NK-92 treated with Interleukin-12 subunit alpha and Interleukin-12 subunit beta, amount 100 ng/mL, for 24 hours (cell line): Measurements from ENCODE around the gene UNC13C.

Source experiments
- DNase-seq: peaks from one replicate; lab custom pipeline; 2025; lab: John Stamatoyannopoulos, UW

Gene UNC13C

DNA sequence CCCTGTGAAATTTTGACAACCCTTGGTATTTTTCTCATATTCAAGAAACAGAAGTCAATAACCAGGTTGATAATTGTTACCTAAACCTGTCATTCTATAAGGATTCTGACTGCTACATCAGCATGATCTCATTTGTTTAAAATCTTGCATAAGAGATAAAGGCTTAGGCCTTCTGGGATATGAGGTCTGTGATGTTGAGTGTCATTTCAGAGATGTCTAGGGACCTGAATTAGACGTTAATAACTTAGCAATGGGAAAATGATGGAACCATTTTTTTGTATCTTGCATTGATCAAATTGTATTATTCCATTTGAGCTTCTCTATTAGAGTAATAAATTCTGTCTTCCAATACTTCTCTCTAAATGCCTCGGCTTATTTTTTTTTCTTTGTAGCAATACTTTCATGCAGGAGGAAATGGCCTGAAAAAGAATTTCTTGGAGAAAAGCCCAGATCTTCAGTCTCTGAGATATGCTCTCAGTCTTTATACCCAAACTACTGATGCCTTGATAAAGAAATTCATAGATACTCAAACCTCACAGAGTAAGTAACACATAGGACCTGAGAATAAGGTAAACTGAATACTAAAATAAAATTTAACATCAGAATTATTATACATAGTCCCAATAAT is 589.3 kb downstream of the UNC13C start:
- no peak for DNase-seq

DNA sequence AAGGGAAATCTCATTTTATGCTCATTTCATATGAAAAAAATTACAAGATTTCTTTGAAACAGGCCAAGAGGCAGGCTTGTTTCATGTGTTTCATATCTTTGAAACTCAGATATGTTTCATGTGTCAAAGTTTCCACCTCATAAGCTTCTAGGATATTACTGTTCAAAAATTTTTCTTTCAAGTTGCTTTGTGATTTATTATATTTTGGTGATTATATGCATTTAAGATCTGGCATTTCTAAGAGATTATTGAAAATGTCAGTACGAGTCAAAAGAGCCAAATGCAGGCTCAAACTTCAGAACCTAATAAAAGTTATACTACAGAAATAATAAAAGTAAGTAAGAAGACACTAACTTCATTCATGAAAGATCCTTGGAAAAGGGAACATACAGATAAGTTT is 590.1 kb downstream of the UNC13C start:
- DNase-seq: no peak

GRCh38 chr15:54571576-54571975 is 593.3 kb downstream of the UNC13C start:
- DNase-seq: no peak

GRCh38 chr15:54575586-54575985 is 597.3 kb downstream of the UNC13C start:
- no peak for DNase-seq

DNA sequence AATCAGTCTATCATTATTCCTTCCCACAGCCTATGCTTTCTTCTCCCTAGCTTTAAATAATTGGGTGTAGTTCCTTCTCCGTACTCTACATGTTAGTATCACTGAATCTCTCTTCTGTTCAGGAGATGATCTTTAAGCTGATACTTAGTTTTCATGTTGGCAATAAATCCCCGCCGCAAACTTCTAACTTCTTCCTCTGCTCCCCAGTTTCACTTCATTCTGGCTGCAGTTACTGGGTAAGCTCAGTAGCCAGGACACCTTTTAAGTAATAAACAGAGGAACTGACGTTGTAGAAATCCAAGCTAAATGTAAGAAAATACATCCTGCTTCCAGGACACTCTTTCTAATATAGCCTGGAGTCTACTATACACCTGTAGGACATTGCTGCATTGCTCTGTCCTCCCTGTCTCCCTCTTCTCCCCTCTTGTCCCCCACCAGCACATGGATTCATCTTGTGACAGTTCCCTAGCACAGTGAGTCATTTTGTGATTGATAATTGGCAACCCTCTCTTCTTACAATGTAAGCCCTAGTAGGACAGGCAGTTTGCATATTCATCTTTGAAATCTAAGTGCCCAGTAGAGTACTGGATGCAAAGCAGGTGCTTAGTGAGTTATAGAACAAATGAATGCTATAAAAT is 598.2 kb downstream of the UNC13C start:
- no peak for DNase-seq

DNA sequence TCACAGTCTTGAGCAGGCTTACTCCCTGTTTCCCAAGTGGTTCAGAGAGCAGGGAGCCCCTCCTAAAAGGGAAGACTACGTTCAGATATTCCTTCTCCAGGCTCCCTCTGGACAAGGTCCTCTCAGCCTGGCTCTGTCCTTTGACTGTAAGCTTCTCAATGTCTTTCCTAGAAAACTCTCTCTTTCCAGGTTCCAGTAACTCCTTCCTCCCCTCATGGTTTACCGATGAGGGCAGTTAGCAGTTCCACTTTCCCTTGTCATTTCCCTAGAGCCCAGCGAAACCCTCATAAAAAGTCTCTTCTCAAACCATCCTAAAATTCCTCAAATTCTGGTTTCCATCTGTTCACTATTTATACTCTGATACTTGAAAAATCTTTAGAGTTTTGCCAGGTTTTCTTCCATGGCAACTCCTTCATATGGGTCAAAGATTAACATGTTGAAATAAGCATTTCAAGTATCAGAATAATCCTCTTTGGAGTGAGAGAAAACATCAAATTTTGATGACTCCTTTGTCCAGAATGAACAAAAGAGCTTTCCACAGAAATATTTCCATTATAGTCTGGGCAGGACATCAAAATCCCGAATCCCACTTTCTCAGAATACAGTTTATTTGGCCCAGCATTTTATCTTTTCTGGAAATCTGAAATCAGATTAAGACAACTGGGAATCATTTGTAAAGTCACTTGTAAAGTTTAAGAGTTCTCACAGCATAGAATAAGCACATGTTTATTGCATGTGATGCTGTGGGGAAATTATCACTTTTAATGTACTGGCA is 599.4 kb downstream of the UNC13C start:
- no peak for DNase-seq

DNA sequence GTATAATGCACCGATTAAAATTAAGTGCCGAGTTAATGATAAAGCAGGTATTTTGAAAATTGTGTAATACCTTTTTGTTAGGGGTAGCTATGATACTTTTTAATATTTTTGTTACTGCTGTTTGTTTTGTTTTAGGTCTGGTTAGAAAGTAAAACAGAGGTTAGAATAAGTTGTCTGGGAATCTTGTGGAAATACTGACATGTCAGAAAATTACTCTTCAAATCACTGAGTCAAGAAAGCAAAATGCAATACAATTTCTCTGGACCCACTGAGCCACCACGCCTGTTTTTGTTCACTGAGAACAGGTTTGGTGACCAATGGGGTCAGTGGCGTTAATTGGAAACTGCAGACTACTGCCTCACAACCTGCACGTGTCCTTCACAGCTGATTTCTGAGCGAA is 601.6 kb downstream of the UNC13C start:
- DNase-seq: no peak

DNA sequence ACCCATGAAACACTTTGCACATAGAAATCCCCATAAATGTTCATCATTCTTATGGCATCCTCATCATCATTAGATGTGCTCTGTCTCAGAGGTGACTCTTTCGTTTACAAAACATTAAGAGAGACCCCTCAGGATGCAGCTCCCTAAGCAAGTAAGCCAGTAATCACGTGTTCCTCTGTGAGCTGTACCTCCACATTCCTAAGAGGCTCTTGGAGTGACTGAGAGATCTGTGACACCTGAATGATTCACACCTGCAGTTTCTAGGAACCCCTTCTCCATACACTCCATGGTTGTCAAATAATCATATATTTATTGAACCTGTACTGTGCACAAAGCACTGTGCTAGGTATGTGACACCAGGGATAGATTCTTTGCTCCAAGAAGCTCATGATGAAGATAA is 602.4 kb downstream of the UNC13C start:
- DNase-seq: no peak

DNA sequence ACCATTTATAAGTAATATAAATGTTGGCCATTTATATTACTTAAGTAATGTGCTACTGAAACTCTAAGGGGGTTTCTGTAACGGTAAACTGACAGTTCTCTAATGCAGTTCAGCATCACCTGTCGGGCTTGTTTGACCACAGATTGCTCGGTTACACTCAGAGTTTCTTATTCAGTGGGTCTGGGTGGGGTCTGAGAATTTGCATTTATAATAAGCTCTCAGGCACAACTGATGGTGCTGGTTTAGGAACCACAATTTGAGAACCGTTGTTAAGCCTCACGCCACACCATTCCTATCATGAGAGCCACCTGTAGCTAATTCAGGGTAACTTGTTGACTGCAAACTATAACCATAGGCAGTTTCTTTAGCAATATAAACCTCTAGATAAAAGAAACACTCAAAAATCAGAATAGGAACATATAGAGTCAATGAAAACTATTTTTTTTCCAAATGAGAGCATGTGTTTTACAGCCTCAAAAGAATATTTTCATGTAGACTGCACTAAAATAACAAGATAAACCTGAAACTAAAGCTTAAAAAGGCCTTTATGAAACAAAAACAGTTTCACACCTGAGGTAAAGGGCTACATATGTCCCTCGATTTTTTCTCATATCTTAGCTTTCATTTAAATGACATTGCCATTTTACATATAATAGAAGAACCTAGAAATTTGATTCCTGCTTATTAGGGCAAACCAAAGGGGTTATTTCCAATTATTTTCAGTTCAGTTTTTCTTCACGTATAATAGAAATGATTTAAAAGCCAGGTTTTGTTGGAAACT is 604.8 kb downstream of the UNC13C start:
- no peak for DNase-seq

- no peak for DNase-seq
Observed at GRCh38 chr15:54585063-54585462, 606.8 kb downstream of the UNC13C start.

- no peak for DNase-seq
Observed at GRCh38 chr15:54594115-54594514, 615.9 kb downstream of the UNC13C start.

DNA sequence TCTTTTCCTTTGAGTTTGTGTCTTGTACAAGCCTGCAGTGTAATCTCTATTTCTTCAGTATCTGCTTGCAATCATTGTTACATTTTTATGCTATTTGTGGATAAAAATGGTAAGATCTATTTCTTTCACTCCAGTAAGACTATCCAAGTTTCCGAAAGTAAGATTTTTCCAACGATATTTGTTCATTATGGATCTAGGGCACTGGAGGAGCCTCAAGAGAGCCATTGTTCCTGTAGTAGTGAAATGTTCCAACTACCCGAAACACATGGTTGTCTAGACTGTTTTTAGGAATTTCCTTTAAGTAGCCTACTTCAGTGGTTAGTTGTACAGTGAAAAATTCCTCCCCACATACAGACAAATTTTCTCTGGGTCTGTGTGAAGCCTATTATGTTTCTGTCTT is 621.1 kb downstream of the UNC13C start:
- no peak for DNase-seq

GRCh38 chr15:54605043-54605442 is 626.8 kb downstream of the UNC13C start:
- no peak for DNase-seq

DNA sequence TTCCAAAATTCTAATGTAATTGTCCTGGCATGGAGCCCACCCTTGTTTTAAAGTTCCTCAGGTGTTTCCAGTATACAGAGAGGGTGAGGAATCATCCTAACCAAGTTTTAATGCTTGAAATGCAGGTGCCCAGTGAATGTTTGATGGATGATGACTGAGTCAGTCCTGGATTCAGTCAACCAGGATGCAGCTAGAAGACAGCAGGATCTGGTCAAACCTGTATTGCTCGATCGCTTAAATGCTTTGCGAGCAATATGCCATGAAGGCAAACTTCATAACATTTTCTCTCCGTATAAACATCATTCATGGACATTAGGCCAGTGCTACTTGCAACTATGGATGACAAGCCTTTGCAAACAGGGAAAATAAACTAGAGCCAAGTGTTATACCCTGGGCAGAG is 627.3 kb downstream of the UNC13C start:
- DNase-seq: no peak

DNA sequence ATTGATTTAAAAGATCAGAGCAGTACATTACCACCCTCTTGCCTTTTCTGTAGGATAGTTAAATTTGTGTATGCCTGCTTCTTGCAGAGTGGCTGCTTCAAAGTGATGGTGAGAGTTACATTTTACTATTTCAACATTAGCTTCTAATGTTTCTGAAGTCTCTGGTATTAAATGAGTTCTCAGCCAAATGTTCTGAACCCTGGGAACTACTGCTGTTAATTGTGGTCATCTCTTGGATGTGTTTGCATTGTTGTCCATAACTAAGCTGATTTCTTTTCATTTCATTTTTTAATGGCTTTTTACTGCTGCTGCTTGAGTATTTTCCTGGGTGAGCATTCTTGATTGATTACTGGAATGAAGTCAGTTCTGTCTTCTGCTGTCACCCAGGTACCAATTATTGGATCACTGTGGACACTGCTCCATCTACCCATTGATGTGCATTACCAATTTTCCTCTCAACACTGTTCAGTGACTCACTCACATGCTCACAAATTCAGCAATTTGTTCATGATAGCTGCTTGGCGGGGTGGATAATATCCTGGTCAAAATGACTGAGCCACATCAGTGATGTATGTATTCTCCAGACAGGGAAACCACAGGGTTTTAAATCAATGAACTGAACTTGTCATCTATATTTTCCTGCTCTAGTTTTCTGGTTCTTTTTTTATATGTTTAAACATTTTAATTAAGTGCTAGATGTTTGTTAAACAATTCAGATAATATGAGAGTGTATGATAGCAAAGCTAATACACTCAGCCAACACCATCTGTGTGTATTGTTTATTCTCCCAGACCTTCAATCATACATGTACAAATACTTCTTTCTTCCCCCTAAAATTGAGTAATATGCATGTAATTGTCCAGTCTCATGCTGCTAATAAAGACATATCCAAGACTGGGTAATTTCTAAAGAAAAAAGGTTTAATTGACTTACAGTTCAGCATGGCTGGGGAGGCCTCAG is 630.9 kb downstream of the UNC13C start:
- no peak for DNase-seq

- no peak for DNase-seq
Observed at GRCh38 chr15:54618120-54618519, 639.9 kb downstream of the UNC13C start.

DNA sequence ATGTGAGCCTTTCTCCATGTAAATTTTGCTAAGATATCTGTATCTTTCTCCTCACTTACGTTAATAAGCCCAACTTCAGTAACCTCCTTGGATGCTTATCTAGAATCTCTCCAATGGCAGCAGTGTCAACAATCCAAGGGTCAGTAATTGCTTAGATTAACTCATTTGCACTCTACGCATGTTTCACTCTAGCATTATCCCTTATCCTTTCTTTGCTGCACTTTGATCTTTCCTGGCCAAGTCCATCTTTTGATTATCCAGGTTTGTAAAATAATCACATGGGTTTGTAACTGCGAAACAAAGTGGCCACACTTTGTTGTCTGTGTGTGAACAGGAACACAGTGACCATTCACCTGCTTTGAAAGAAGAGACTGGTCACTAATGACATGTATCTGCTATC is 640.9 kb downstream of the UNC13C start:
- no peak for DNase-seq

- no peak for DNase-seq
Observed at GRCh38 chr15:54620916-54621315, 642.7 kb downstream of the UNC13C start.

GRCh38 chr15:54636147-54636546 is 657.9 kb downstream of the UNC13C start:
- DNase-seq: no peak

GRCh38 chr15:54638666-54639065 is 660.4 kb downstream of the UNC13C start:
- DNase-seq: no peak

DNA sequence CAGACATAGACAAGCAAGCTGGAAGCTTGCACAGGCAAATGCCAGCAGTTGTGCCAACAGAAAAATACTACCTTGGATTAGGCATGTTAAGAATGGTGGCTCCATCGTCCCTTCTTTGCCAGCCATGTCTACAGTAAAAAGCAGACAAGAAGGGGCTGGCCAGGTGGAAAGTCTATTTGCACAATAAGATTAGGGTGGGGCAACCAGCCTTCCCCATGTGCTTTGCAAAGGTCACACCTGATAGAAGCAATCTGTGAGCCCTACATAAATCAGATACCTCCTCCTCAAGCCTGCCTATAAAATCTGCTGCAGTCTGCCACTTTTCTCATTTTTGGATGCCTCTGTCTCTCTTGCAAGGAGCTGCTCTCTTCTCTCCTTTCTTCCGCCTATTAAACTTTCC is 662.6 kb downstream of the UNC13C start:
- DNase-seq: no peak
